GM19452 (cell line): Measurements from ENCODE around the gene NECAB3.
"Not testable (repeated sequence)": the region's sequence is repeated elsewhere in the genome, so short reads cannot be mapped to it uniquely, and the experiment has no call there.

Experiments used
- ATAC-seq: cut with Tn5 transposase; IDR thresholded peaks from one replicate; pipeline ENCODE4 v1.9.1; 2021; ENCODE audit not compliant: unreplicated experiment

The NECAB3 gene

GRCh38 chr20:33674294-33675135 lies at the start of gene NECAB3:
Gene NECAB3 (minus strand): TSS chr20:33674428. CDS start chr20:33674352, 76 bp downstream.
- ATAC-seq: peak; percentile 54

GRCh38 chr20:33721391-33722140 lies 47.3 kb upstream of the NECAB3 start:
- no peak for ATAC-seq

- ATAC-seq: peak; percentile 89
Measured at GRCh38 chr20:33719989-33720709, 45.9 kb upstream of the NECAB3 start, which contains the start of gene PXMP4. Gene PXMP4 (minus strand): TSS chr20:33720310. CDS start chr20:33720207, 103 bp downstream.

GRCh38 chr20:33719277-33719988 lies 45.2 kb upstream of the NECAB3 start:
- ATAC-seq: no peak

GRCh38 chr20:33716498-33716897 lies 42.3 kb upstream of the NECAB3 start:
- no peak for ATAC-seq

GRCh38 chr20:33713865-33714367 lies 39.7 kb upstream of the NECAB3 start:
- ATAC-seq: no peak

- no peak for ATAC-seq
Measured at GRCh38 chr20:33711446-33711738, 37.2 kb upstream of the NECAB3 start.

- no peak for ATAC-seq
Measured at GRCh38 chr20:33710681-33711445, 36.6 kb upstream of the NECAB3 start.

- no peak for ATAC-seq
Measured at GRCh38 chr20:33709905-33710541, 35.8 kb upstream of the NECAB3 start.

GRCh38 chr20:33709398-33709797 lies 35.2 kb upstream of the NECAB3 start:
- no peak for ATAC-seq

GRCh38 chr20:33707668-33708067 lies 33.4 kb upstream of the NECAB3 start:
- no peak for ATAC-seq

- no peak for ATAC-seq
Measured at GRCh38 chr20:33704197-33704924, 30.1 kb upstream of the NECAB3 start.

- no peak for ATAC-seq
Measured at GRCh38 chr20:33703498-33704137, 29.4 kb upstream of the NECAB3 start.

GRCh38 chr20:33702861-33703260 lies 28.6 kb upstream of the NECAB3 start:
- ATAC-seq: no peak

- ATAC-seq: no peak
Measured at GRCh38 chr20:33701629-33702450, 27.6 kb upstream of the NECAB3 start.

- ATAC-seq: not testable (repeated sequence)
Measured at GRCh38 chr20:33700696-33701441, 26.6 kb upstream of the NECAB3 start.

GRCh38 chr20:33698966-33699365 lies 24.7 kb upstream of the NECAB3 start:
- ATAC-seq: not testable (repeated sequence)
